Right lobe of liver (tissue), 6 donors: ENCODE results near the gene ADPGK. TPM values are rescaled to one million over a fixed set of nuclear protein-coding genes. Genes with fewer than 3 reads are reported as not detected.

ENCODE experiments used
- ATAC-seq, 4 donors: fragments of 200-7000 bp; cut with Tn5 transposase; one replicate each; pipeline ENCODE4 v1.9.1; 2020; ENCODE audit warnings: mild to moderate bottlenecking in 4 of 4, moderate library complexity in 4 of 4
- DNase-seq, 3 donors: peaks; one replicate each; pipeline ENCODE4 v3.0.0-alpha.2; 2020
- H3K27ac ChIP-seq, 3 donors: fragments of 200-600 bp; one replicate each; pipeline ENCODE4 v1.8.0; 2022
- H3K27me3 ChIP-seq, 2 donors: fragments of 200-600 bp; one replicate each; pipeline ENCODE4 v1.8.0; 2022
- H3K36me3 ChIP-seq, 4 donors: fragments of 200-600 bp; sonication (generic) in 1 of 4; one replicate each; pipeline versions ENCODE4 v1.5.1 to v1.8.0; 2017 to 2022; ENCODE audit warnings: control low read depth in 1 of 4
- H3K4me1 ChIP-seq, 4 donors: fragments of 200-600 bp; sonication (generic) in 1 of 4; one replicate each; pipeline versions ENCODE4 v1.5.1 to v1.8.0; 2017 to 2022; ENCODE audit warnings: control low read depth in 1 of 4
- H3K4me3 ChIP-seq, 3 donors: fragments of 200-600 bp; one replicate each; pipeline ENCODE4 v1.8.0; 2022
- H3K9me3 ChIP-seq, 4 donors: fragments of 200-600 bp; sonication (generic) in 1 of 4; one replicate each; pipeline versions ENCODE4 v1.5.1 to v1.8.0; 2017 to 2022; ENCODE audit warnings: control low read depth in 1 of 4
- CTCF ChIP-seq, 4 donors: fragments of 200-600 bp in 3 of 4; fragments of 450-650 bp in 1 of 4; IDR thresholded peaks; one replicate each; pipeline versions ENCODE4 v1.5.1 to v1.8.0; 2016 to 2022; ENCODE audit warnings: antibody characterized with exemption in 4 of 4, mild to moderate bottlenecking in 2 of 4
- POLR2A ChIP-seq: fragments of 450-650 bp; IDR thresholded peaks from one replicate; pipeline ENCODE4 v1.6.1; 2017; ENCODE audit warnings: antibody characterized with exemption, mild to moderate bottlenecking
- WGBS: methylation state at CpG from one replicate; pipeline ENCODE4 v1.1.6; 2018; ENCODE audit warnings: low coverage, low lambda C conversion rate; ENCODE audit not compliant: insufficient coverage; ENCODE audit errors: missing lambda C conversion rate; 5-methylcytosine and 5-hydroxymethylcytosine counted together
- intact Hi-C, 2 donors: fragments of 100-400 bp; cut with DNase I; formaldehyde crosslinking; loops; one replicate each; pipeline versions ENCODE4 v1.11.2 to v1.14.1; 2022
- total RNA-seq, 6 experiments: library from RNA; depleted of rRNA in 2 of 6; stranded (reverse); fragments of >200 nt in 2 of 6; fragmentation: NEBNext Ultra II Directional in 3 of 6; extraction: Animal tissue kit (Norgen Biotek cat#: 25700) in 3 of 6; gene quantifications; one replicate each; pipeline versions ENCODE4 v1.1.0 to v1.2.4, GENCODE V29; 2016 to 2023
- donor health status: DM: no; HTN: yes; CAD: no.
- donor health status: DM: no; HTN: no; CAD: no.
- donor health status: DM: no; HTN: no; CAD: no.
- donor health status: DM: no; HTN: yes; CAD: no.
- donor health status: DM: no; HTN: yes; CAD: no.

The ADPGK gene
- total RNA-seq, 6 experiments from 2014 or later: 13.9 to 22.1 (median 19.8) TPM

- intact Hi-C loops: no loop called here
- Histone ChIP-seq H3K4me1 (no peaks in the 10 kb centered on the region), H3K4me3 (no peak overlapping the region), H3K27me3 (no peaks in the 10 kb centered on the region), H3K27ac (no peak overlapping the region), H3K36me3 (no peaks in the 10 kb centered on the region), H3K9me3 (no peaks in the 10 kb centered on the region)
- no peak for TF ChIP-seq POLR2A
- TF ChIP-seq CTCF (IDR thresholded peaks at IDR 0.05): no peak
- no CpG with 5 or more reads among the region's 7 CpGs for WGBS
- DNase-seq (no peak), ATAC-seq (no peak)
Observed at GRCh38 chr15:72824781-72825180, 41.2 kb upstream of the ADPGK start.

- DNase-seq (no peak), ATAC-seq (no peak)
- WGBS: 71% methylated on average over 10 of the region's 14 CpGs
Observed at GRCh38 chr15:72824112-72824511, 40.6 kb upstream of the ADPGK start.

GRCh38 chr15:72820278-72820677 lies 36.7 kb upstream of the ADPGK start:
- H3K27ac ChIP-seq: no peak overlapping the region
- ATAC-seq: no peak
- TF ChIP-seq CTCF (IDR thresholded peaks at IDR 0.05): no peak
- no peak for TF ChIP-seq POLR2A
- H3K4me1 ChIP-seq: no peaks in the 10 kb centered on the region
- no peak for DNase-seq
- no peaks in the 10 kb centered on the region for H3K36me3 ChIP-seq
- H3K4me3 ChIP-seq: no peak overlapping the region
- intact Hi-C loops: no loop called here
- 61% methylated on average over 2 of the region's 4 CpGs for WGBS
- H3K27me3 ChIP-seq: no peaks in the 10 kb centered on the region
- no peaks in the 10 kb centered on the region for H3K9me3 ChIP-seq

More at GRCh38 chr15:72824112-72824511, 40.6 kb upstream of the ADPGK start:
- Histone ChIP-seq H3K27me3 (no peaks in the 10 kb centered on the region), H3K36me3 (no peaks in the 10 kb centered on the region), H3K4me3 (no peak overlapping the region), H3K27ac (no peak overlapping the region), H3K9me3 (no peaks in the 10 kb centered on the region), H3K4me1 (no peaks in the 10 kb centered on the region)
- TF ChIP-seq POLR2A: no peak
- TF ChIP-seq CTCF (IDR thresholded peaks at IDR 0.05): no peak
- intact Hi-C loops: no loop called here

GRCh38 chr15:72818632-72819031 lies 35.1 kb upstream of the ADPGK start:
- Histone ChIP-seq H3K4me1 (no peaks in the 10 kb centered on the region), H3K27me3 (no peaks in the 10 kb centered on the region), H3K36me3 (no peaks in the 10 kb centered on the region), H3K27ac (no peak overlapping the region), H3K9me3 (no peaks in the 10 kb centered on the region), H3K4me3 (no peak overlapping the region)
- ATAC-seq: no peak
- TF ChIP-seq CTCF (IDR thresholded peaks at IDR 0.05) (no peak), POLR2A (no peak)
- 71% methylated on average over 6 of the region's 6 CpGs for WGBS
- DNase-seq: no peak
- intact Hi-C loops: no loop called here
